SK-N-SH (cell line): ENCODE measurements around the gene CLK1. TPM values are rescaled to one million over a fixed set of nuclear protein-coding genes. Genes with fewer than 3 reads are reported as not detected.

Experiments
- CTCF ChIA-PET: fragments of 300-600, 350-600 bp; formaldehyde crosslinking; extraction: SDS; loops from one replicate; lab custom pipeline; 2021; lab: Yijun Ruan, JAX
- POLR2A ChIA-PET: fragments of 350-600 bp; sonication (Branson Sonifier 250); formaldehyde crosslinking; extraction: SDS; loops from one replicate; lab custom pipeline; 2020; ENCODE audit warnings: antibody characterized with exemption, inconsistent platforms; lab: Yijun Ruan, JAX
- DNase-seq: peaks from one replicate; pipeline ENCODE4 v3.0.0; 2012
- H2AFZ ChIP-seq: fragments of 200-600 bp; sonication (generic); 2 replicates; pipeline ENCODE4 v1.8.1; 2016; ENCODE audit warnings: antibody characterized with exemption, mild to moderate bottlenecking, low read depth
- H3F3A ChIP-seq: fragments of 200-600 bp; sonication (generic); replicated peaks from 2 replicates; pipeline ENCODE3; 2016; ENCODE audit warnings: antibody characterized with exemption, mild to moderate bottlenecking; ENCODE audit not compliant: insufficient read depth
- H3K27ac ChIP-seq, 2 experiments: fragments of 200-500 bp in 1 of 2; fragments of 200-600 bp in 1 of 2; sonication (Bioruptor generic) in 1 of 2; sonication (generic), shearing (Covaris generic) in 1 of 2; 2 replicates each; pipeline versions ENCODE4 v1.5.1 to v1.6.1; 2014 to 2016; ENCODE audit warnings: low read depth in 2 of 2, inconsistent platforms in 1 of 2, low read length in 1 of 2, mild to moderate bottlenecking in 1 of 2, mixed read lengths in 1 of 2
- H3K27me3 ChIP-seq: fragments of 200-600 bp; sonication (generic), shearing (Covaris generic); 2 replicates; pipeline ENCODE4 v1.6.1; 2016; ENCODE audit warnings: mixed run types; ENCODE audit not compliant: insufficient read depth
- H3K36me3 ChIP-seq, 2 experiments: fragments of 200-500 bp in 1 of 2; fragments of 200-600 bp in 1 of 2; sonication (Bioruptor generic) in 1 of 2; sonication (generic) in 1 of 2; replicated peaks in 1 of 2; 2 replicates each; pipeline versions ENCODE3 to v1.5.1; 2014 to 2016; ENCODE audit warnings: low read length in 1 of 2, mild to moderate bottlenecking in 1 of 2; ENCODE audit not compliant: insufficient read depth in 2 of 2, control insufficient read depth in 1 of 2
- H3K4me1 ChIP-seq, 2 experiments: fragments of 200-500 bp in 1 of 2; fragments of 200-600 bp in 1 of 2; sonication (Bioruptor generic) in 1 of 2; sonication (generic), shearing (Covaris generic) in 1 of 2; 2 replicates each; pipeline versions ENCODE4 v1.5.1 to v1.6.1; 2014 to 2016; ENCODE audit warnings: low read depth in 1 of 2, low read length in 1 of 2, mixed run types in 1 of 2; ENCODE audit not compliant: insufficient read depth in 2 of 2, control insufficient read depth in 1 of 2
- H3K4me2 ChIP-seq: fragments of 200-600 bp; sonication (generic), shearing (Covaris generic); 2 replicates; pipeline ENCODE4 v1.6.1; 2017; ENCODE audit warnings: mixed run types
- H3K4me3 ChIP-seq, 2 experiments: fragments of 200-500 bp in 1 of 2; fragments of 200-600 bp in 1 of 2; sonication (Bioruptor generic) in 1 of 2; sonication (generic), shearing (Covaris generic) in 1 of 2; 2 replicates each; pipeline versions ENCODE4 v1.5.1 to v1.8.1; 2014 to 2016; ENCODE audit warnings: low read depth in 2 of 2, inconsistent platforms in 1 of 2, low read length in 1 of 2, mild to moderate bottlenecking in 1 of 2, mixed read lengths in 1 of 2, moderate library complexity in 1 of 2
- H3K79me2 ChIP-seq: fragments of 200-600 bp; sonication (generic); 2 replicates; pipeline ENCODE4 v1.8.1; 2017; ENCODE audit warnings: mild to moderate bottlenecking; ENCODE audit not compliant: insufficient read depth
- H3K9ac ChIP-seq: fragments of 200-600 bp; sonication (generic); 2 replicates; pipeline ENCODE4 v1.6.1; 2017; ENCODE audit warnings: mixed run types
- H3K9me2 ChIP-seq: fragments of 200-600 bp; sonication (generic); 2 replicates; pipeline ENCODE4 v1.6.1; 2017; ENCODE audit warnings: mixed run types
- H3K9me3 ChIP-seq: fragments of 200-600 bp; sonication (generic); 2 replicates; pipeline ENCODE4 v1.6.1; 2017; ENCODE audit warnings: mixed run types, mild to moderate bottlenecking, moderate library complexity
- H4K20me1 ChIP-seq: fragments of 200-600 bp; sonication (generic); 2 replicates; pipeline ENCODE4 v1.6.1; 2017; ENCODE audit warnings: mild to moderate bottlenecking, mixed run types; ENCODE audit not compliant: insufficient read depth
- EP300 ChIP-seq, 2 experiments: IDR thresholded peaks; 2 replicates each; pipeline versions ENCODE4 v1.4.0 to v1.6.1; 2012; ENCODE audit warnings: borderline replicate concordance in 1 of 2, low read depth in 1 of 2, low read length in 1 of 2
- EZH2phosphoT487 ChIP-seq: fragments of 200-600 bp; sonication (generic); IDR thresholded peaks from 2 replicates; pipeline ENCODE4 v1.6.1; 2017; ENCODE audit warnings: low read depth, mixed run types, mild to moderate bottlenecking, antibody characterized with exemption, moderate library complexity, borderline replicate concordance
- FOSL2 ChIP-seq: IDR thresholded peaks from 2 replicates; pipeline ENCODE4 v1.4.0; 2012; ENCODE audit warnings: low read depth, mild to moderate bottlenecking, moderate library complexity, borderline replicate concordance
- FOXM1 ChIP-seq: IDR thresholded peaks from 2 replicates; pipeline ENCODE4 v1.4.0; 2012; ENCODE audit warnings: low read depth, mild to moderate bottlenecking
- GABPA ChIP-seq: IDR thresholded peaks from 2 replicates; pipeline ENCODE4 v1.4.0; 2012; ENCODE audit warnings: low read depth, mild to moderate bottlenecking
- GATA2 ChIP-seq: sonication (generic); formaldehyde crosslinking; IDR thresholded peaks from 2 replicates; pipeline ENCODE4 v1.5.0; 2020; ENCODE audit warnings: mild to moderate bottlenecking, missing genetic modification reagents
- IRF3 ChIP-seq: fragments of 150-350 bp; IDR thresholded peaks from 2 replicates; pipeline ENCODE4 v1.6.1; 2016; ENCODE audit warnings: mild to moderate bottlenecking, low read depth, low read length
- MAX ChIP-seq: IDR thresholded peaks from 2 replicates; pipeline ENCODE4 v1.4.0; 2012; ENCODE audit warnings: low read depth
- MXI1 ChIP-seq: IDR thresholded peaks from 2 replicates; pipeline ENCODE4 v1.6.1; 2012; ENCODE audit warnings: mild to moderate bottlenecking, low read depth, low read length, improper control_type of control experiment
- NFIC ChIP-seq: IDR thresholded peaks from 2 replicates; pipeline ENCODE4 v1.4.0; 2012; ENCODE audit warnings: borderline replicate concordance
- PBX3 ChIP-seq: IDR thresholded peaks from 2 replicates; pipeline ENCODE4; 2012
- RAD21 ChIP-seq: IDR thresholded peaks from 2 replicates; pipeline ENCODE4 v1.6.1; 2012; ENCODE audit warnings: mild to moderate bottlenecking, low read length
- RXRA ChIP-seq: IDR thresholded peaks from 2 replicates; pipeline ENCODE4 v1.4.0; 2012; ENCODE audit warnings: low read depth, mild to moderate bottlenecking, borderline replicate concordance
- TCF12 ChIP-seq: IDR thresholded peaks from 2 replicates; pipeline ENCODE4 v1.4.0; 2012
- YY1 ChIP-seq: IDR thresholded peaks from 2 replicates; pipeline ENCODE4 v1.4.0; 2012; ENCODE audit warnings: low read depth, mild to moderate bottlenecking
- polyA plus RNA-seq, 3 experiments: library from polyadenylated mRNA; depleted of rRNA; stranded (reverse); fragments of >200 nt; gene quantifications; 2 replicates each; pipeline ENCODE4 v1.2.3, GENCODE V29; 2012

CLK1 gene
- polyA plus RNA-seq, 1 of the 3 experiments (the other 2 are of a cell fraction) = 31.1 TPM

GRCh38 chr2:200864176-200865034 is at the start of gene CLK1 (continued):
- TF ChIP-seq EZH2phosphoT487 (no peak), FOXM1 (peak; percentile 27; the same call in 1 of the 2 replicates), NFIC (no peak), IRF3 (no peak; the same call in 1 of the 2 replicates), YY1 (peak; percentile 99), EP300 (IDR thresholded peaks at IDR 0.05; ENCODE audit: borderline replicate concordance in 1 of 2, low read depth in 1 of 2, low read length in 1 of 2) (peak in 1 of 2 experiments; percentile 75; a peak in 3 of 4 replicates), MAX (peak; percentile 89), RAD21 (no peak), GATA2 (no peak), RXRA (no peak), FOSL2 (no peak), GABPA (peak; percentile 36), TCF12 (0 out of 2 replicates have a peak, but pooled peaks have one; percentile 3), MXI1 (peak; percentile 95)

- no peaks in the 10 kb centered on the region for H4K20me1 ChIP-seq
- H3K4me1 ChIP-seq = no peaks in the 10 kb centered on the region
- peaks cover 32% of the 10 kb centered on the region for H3F3A ChIP-seq
- H3K9me2 ChIP-seq = no peaks in the 10 kb centered on the region
- H2AFZ ChIP-seq = no peak overlapping the region
- no peak overlapping the region for H3K4me3 ChIP-seq
- CTCF ChIA-PET = interaction anchor here (0.7 to 1.8 kb wide), 2 partner anchors 12 to 155 kb away, joined by 3 to 10 read pairs; no protein-coding TSS in a partner anchor
- DNase-seq = no peak
- H3K27ac ChIP-seq = peak overlapping the region in 1 of 2 experiments; percentile 27; a peak in 1 of 4 replicates
- H3K9ac ChIP-seq = no peak overlapping the region
- POLR2A ChIA-PET = no interaction called here
- no peak overlapping the region for H3K4me2 ChIP-seq
- no peaks in the 10 kb centered on the region for H3K27me3 ChIP-seq
- H3K9me3 ChIP-seq = no peaks in the 10 kb centered on the region
- 0 out of 2 replicates have a peak, but pooled peaks have one; percentile 11 for TF ChIP-seq PBX3
- TF ChIP-seq FOXM1 = no peak
- peaks cover 56 to 68% of the 10 kb centered on the region in 2 experiments for H3K36me3 ChIP-seq
- no peaks in the 10 kb centered on the region for H3K79me2 ChIP-seq
Observed at GRCh38 chr2:200913654-200914053, 49.2 kb upstream of the CLK1 start.
